Breast epithelium (tissue), 3 donors: ENCODE results near the gene GRM2.

Source experiments
- CTCF ChIP-seq, 3 donors: fragments of 450-650 bp; IDR thresholded peaks; one replicate each; pipeline ENCODE4 v1.5.1; 2016 to 2017; ENCODE audit warnings: antibody characterized with exemption in 3 of 3, mild to moderate bottlenecking in 3 of 3, moderate library complexity in 3 of 3
- POLR2A ChIP-seq: fragments of 450-650 bp; IDR thresholded peaks from one replicate; pipeline ENCODE4 v1.6.1; 2016; ENCODE audit warnings: antibody characterized with exemption, mild to moderate bottlenecking, moderate library complexity
- POLR2AphosphoS5 ChIP-seq, 3 donors: sonication (generic); formaldehyde crosslinking; IDR thresholded peaks; one replicate each; pipeline ENCODE4 v1.6.1; 2017; ENCODE audit warnings: antibody characterized with exemption in 3 of 3

GRCh38 chr3:51681453-51681852 is 25.4 kb upstream of the GRM2 start:
- TF ChIP-seq POLR2A, result no peak
- no peak for TF ChIP-seq CTCF (IDR thresholded peaks at IDR 0.05)
- TF ChIP-seq POLR2AphosphoS5 (IDR thresholded peaks at IDR 0.05), result no peak
